ENCODE data around the gene SPHK2.

Gene SPHK2

DNA sequence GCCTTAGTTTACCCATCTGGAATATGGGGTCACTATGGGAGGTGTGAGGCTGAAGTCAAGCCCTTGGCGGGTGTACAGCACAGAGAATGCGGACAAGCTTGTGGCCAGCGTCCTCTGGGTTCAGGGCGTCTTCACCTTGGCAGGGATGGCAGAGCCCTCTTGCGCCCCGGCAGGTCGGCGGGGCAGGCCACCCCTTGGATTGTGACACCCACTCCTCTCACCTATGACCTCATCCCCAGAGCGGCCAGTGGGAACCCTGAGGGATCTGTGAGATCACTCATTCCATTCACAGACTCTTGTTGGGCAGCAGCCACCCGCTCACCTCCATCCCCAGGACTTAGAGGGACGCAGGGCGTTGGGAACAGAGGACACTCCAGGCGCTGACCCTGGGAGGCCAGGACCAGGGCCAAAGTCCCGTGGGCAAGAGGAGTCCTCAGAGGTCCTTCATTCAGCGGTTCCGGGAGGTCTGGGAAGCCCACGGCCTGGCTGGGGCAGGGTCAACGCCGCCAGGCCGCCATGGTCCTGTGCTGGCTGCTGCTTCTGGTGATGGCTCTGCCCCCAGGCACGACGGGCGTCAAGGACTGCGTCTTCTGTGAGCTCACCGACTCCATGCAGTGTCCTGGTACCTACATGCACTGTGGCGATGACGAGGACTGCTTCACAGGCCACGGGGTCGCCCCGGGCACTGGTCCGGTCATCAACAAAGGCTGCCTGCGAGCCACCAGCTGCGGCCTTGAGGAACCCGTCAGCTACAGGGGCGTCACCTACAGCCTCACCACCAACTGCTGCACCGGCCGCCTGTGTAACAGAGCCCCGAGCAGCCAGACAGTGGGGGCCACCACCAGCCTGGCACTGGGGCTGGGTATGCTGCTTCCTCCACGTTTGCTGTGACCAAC, 12.6 kb upstream of the SPHK2 start, which contains the start of gene SPACA4:
Gene SPACA4 (plus strand): TSS at position 280 of the 896 bp plus-strand sequence. CDS start 237 bp downstream, at position 517.
- no peak for DNase-seq (ENCODE audit: low read depth in 2 of 2)

DNA sequence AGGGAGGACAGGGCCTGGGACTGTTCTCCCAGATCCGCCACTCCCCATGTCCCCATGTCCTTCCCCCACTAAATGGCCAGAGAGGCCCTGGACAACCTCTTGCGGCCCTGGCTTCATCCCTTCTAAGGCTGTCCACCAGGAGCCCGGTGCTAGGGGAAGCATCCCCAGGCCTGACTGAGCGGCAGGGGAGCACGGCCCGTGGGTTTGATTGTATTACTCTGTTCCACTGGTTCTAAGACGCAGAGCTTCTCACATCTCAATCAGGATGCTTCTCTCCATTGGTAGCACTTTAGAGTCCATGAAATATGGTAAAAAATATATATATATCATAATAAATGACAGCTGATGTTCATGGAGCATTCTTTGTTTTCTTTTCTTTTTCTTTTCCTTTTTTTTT, 11.9 kb upstream of the SPHK2 start:
- no peak for DNase-seq (ENCODE audit: low read depth in 2 of 2)

GRCh38 chr19:48608798-48609263, 10.5 kb upstream of the SPHK2 start:
- DNase-seq (ENCODE audit: low read depth in 2 of 2), result no peak

- no peak for DNase-seq (ENCODE audit: low read depth in 2 of 2)
Measured at GRCh38 chr19:48609571-48610108, 9.7 kb upstream of the SPHK2 start.

- DNase-seq (ENCODE audit: low read depth in 2 of 2), result no peak
Measured at GRCh38 chr19:48611872-48612271, 7.4 kb upstream of the SPHK2 start.

- no peak for DNase-seq (ENCODE audit: low read depth in 2 of 2)
Measured at GRCh38 chr19:48613024-48613851, 6.1 kb upstream of the SPHK2 start.

GRCh38 chr19:48613852-48614435, 5.4 kb upstream of the SPHK2 start:
- no peak for DNase-seq (ENCODE audit: low read depth in 2 of 2)

GRCh38 chr19:48614436-48615230, 4.7 kb upstream of the SPHK2 start, which contains the start of gene FAM83E:
Gene FAM83E (minus strand): TSS chr19:48615076. CDS start chr19:48613372, 1,704 bp downstream.
- DNase-seq (ENCODE audit: low read depth in 2 of 2), result no peak

GRCh38 chr19:48615231-48616040, 3.9 kb upstream of the SPHK2 start:
- DNase-seq (ENCODE audit: low read depth in 2 of 2), result no peak

DNA sequence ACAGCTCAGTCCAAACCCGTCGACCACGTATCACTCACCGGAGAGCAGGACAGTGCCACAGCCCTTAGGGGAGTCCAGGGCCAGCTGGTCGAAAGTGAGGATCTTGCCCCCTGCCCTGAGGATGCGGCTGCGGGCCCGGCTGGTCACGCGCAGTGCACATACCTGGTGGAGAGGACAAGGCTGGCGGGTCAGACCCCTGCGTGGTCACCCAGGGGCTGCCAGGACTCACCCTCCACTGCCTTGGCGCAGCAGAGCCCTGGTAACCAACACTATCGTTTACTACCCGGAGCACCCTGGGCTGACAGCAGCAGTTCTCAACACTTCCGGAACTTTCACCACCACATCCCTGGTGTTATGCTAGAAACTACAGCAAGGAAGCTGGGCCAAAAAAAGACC, 3.3 kb upstream of the SPHK2 start:
- no peak for DNase-seq (ENCODE audit: low read depth in 2 of 2)

GRCh38 chr19:48616491-48617056, 2.7 kb upstream of the SPHK2 start:
- no peak for DNase-seq (ENCODE audit: low read depth in 2 of 2)

GRCh38 chr19:48617146-48617937, 2.0 kb upstream of the SPHK2 start:
- DNase-seq (ENCODE audit: low read depth in 2 of 2), result no peak

GRCh38 chr19:48618278-48618915, 909 bp upstream of the SPHK2 start:
- DNase-seq (ENCODE audit: low read depth in 2 of 2), result no peak

DNA sequence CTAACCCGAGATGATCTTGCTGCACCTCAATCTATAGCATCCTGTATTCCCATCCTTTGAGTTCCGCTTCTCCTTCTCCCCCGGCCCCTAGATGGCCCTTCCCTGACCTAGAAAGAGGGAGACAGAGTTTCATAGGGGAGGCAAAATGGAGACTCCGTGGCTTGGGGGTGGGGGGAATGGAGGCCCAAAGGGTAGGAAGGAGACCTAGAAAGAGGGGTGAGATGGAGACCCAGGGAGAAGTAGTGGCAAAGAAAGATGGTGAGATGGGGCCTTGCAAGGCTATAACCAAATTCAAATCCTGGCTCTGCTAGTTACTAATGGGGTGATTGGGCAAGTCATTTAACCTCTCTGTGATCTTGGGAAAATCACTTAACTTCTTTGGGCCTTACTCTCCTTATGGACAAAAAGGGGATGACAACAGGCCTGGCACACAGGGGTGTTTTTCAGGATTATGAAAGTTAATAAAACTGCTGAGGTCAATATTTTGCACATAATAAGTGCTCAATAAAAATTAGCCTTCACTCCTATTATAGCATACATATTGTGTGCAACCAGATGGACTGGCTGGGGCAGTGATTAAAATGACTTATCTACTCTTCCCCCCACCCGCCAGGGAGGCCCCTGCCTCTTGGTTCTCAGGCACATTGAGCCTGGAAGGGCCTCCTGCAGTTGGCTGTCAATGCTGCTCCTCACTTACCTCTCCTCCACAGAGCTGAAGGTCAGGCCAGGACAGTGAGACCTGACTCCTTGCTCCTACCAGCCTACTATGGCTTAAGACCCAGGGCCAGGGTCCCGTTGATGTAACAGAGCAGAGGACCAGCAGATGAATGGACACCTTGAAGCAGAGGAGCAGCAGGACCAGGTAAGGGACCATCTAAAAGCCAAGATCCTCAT, 633 bp downstream of the SPHK2 start:
- no peak for DNase-seq (ENCODE audit: low read depth in 2 of 2)

GRCh38 chr19:48623556-48624066, 4.3 kb downstream of the SPHK2 start:
- DNase-seq (ENCODE audit: low read depth in 2 of 2), result no peak

DNA sequence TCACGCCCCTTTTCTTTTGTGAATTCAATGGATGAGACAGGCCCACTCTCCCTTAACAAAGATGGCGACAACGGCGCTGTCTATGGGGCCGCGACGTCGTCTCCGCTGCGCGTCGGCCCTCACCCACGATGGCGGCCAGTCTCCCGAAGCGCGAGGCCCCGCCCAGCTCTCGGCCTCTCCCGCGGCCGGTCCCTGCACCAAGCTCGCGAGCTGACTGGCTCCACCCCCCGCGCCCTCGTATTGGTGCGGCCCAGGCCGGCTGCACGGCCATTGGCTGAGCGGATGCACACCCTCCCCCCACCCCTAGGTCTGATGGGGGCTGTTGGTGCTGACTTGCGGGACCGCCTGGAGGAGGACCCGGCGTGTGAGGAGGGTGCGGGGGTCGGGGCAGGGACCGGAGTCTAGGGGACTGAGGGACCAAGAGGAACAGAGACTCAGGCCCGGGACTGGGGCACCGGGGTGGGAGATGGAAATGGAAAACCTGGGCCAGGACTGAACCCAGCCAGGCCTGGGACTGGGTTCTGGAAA, 4.8 kb downstream of the SPHK2 start:
- peak; percentile 86 to 92 for DNase-seq (ENCODE audit: low read depth in 2 of 2)

Data from stimulated activated CD8-positive, alpha-beta memory T cell treated with anti-CD3 and anti-CD28 coated beads, Interleukin-2, amount 100 ng/mL, for 1 hour (primary cell).